Measurements from ENCODE around the gene LHPP.

The LHPP gene

GRCh38 chr10:124598196-124598595 is 136.6 kb downstream of the LHPP start:
- no peak for TF ChIP-seq GATA3 (IDR thresholded peaks at IDR 0.05; ENCODE audit: low read depth, low read length)
- no peak for TF ChIP-seq GATA2 (IDR thresholded peaks at IDR 0.05; ENCODE audit: low read depth, low read length)

- TF ChIP-seq GATA2 (IDR thresholded peaks at IDR 0.05; ENCODE audit: low read depth, low read length) (no peak), GATA3 (IDR thresholded peaks at IDR 0.05; ENCODE audit: low read depth, low read length) (no peak)
These were observed 137.4 kb downstream of the LHPP start for GRCh38 chr10:124598773-124599587.

- TF ChIP-seq GATA2 (IDR thresholded peaks at IDR 0.05; ENCODE audit: low read depth, low read length) = no peak
- no peak for TF ChIP-seq GATA3 (IDR thresholded peaks at IDR 0.05; ENCODE audit: low read depth, low read length)
These were observed 138.0 kb downstream of the LHPP start for GRCh38 chr10:124599588-124600050.

- TF ChIP-seq GATA2 (IDR thresholded peaks at IDR 0.05; ENCODE audit: low read depth, low read length) = no peak
- TF ChIP-seq GATA3 (IDR thresholded peaks at IDR 0.05; ENCODE audit: low read depth, low read length) = no peak
These were observed 138.6 kb downstream of the LHPP start for GRCh38 chr10:124600051-124600880.

GRCh38 chr10:124601016-124601415 is 139.4 kb downstream of the LHPP start:
- TF ChIP-seq GATA2 (IDR thresholded peaks at IDR 0.05; ENCODE audit: low read depth, low read length) = no peak
- no peak for TF ChIP-seq GATA3 (IDR thresholded peaks at IDR 0.05; ENCODE audit: low read depth, low read length)

GRCh38 chr10:124601431-124602120 is 140.0 kb downstream of the LHPP start:
- TF ChIP-seq GATA3 (IDR thresholded peaks at IDR 0.05; ENCODE audit: low read depth, low read length) (no peak), GATA2 (IDR thresholded peaks at IDR 0.05; ENCODE audit: low read depth, low read length) (no peak)

GRCh38 chr10:124602121-124602561 is 140.5 kb downstream of the LHPP start:
- TF ChIP-seq GATA3 (IDR thresholded peaks at IDR 0.05; ENCODE audit: low read depth, low read length) (no peak), GATA2 (IDR thresholded peaks at IDR 0.05; ENCODE audit: low read depth, low read length) (no peak)

GRCh38 chr10:124602646-124603365 is 141.2 kb downstream of the LHPP start:
- TF ChIP-seq GATA2 (IDR thresholded peaks at IDR 0.05; ENCODE audit: low read depth, low read length) = no peak

- TF ChIP-seq GATA3 (IDR thresholded peaks at IDR 0.05; ENCODE audit: low read depth, low read length) = no peak
- no peak for TF ChIP-seq GATA2 (IDR thresholded peaks at IDR 0.05; ENCODE audit: low read depth, low read length)
These were observed 142.0 kb downstream of the LHPP start for GRCh38 chr10:124603376-124604213.

GRCh38 chr10:124604214-124605000 is 142.8 kb downstream of the LHPP start:
- TF ChIP-seq GATA3 (IDR thresholded peaks at IDR 0.05; ENCODE audit: low read depth, low read length) (no peak), GATA2 (IDR thresholded peaks at IDR 0.05; ENCODE audit: low read depth, low read length) (peak; percentile 48; the same call in 1 of the 2 replicates)

GRCh38 chr10:124605001-124605370 is 143.4 kb downstream of the LHPP start:
- no peak for TF ChIP-seq GATA2 (IDR thresholded peaks at IDR 0.05; ENCODE audit: low read depth, low read length)
- no peak for TF ChIP-seq GATA3 (IDR thresholded peaks at IDR 0.05; ENCODE audit: low read depth, low read length)

- TF ChIP-seq GATA3 (IDR thresholded peaks at IDR 0.05; ENCODE audit: low read depth, low read length) = no peak
- TF ChIP-seq GATA2 (IDR thresholded peaks at IDR 0.05; ENCODE audit: low read depth, low read length) = no peak
These were observed 143.8 kb downstream of the LHPP start for GRCh38 chr10:124605481-124605855.

Measured in SH-SY5Y (cell line).